HG02852 (cell line): Measurements from ENCODE around the gene AFF1.

ENCODE experiments used
- ATAC-seq: cut with Tn5 transposase; IDR thresholded peaks from one replicate; pipeline ENCODE4 v1.9.1; 2021; ENCODE audit warnings: mild to moderate bottlenecking, moderate library complexity; ENCODE audit not compliant: unreplicated experiment

AFF1 gene

DNA sequence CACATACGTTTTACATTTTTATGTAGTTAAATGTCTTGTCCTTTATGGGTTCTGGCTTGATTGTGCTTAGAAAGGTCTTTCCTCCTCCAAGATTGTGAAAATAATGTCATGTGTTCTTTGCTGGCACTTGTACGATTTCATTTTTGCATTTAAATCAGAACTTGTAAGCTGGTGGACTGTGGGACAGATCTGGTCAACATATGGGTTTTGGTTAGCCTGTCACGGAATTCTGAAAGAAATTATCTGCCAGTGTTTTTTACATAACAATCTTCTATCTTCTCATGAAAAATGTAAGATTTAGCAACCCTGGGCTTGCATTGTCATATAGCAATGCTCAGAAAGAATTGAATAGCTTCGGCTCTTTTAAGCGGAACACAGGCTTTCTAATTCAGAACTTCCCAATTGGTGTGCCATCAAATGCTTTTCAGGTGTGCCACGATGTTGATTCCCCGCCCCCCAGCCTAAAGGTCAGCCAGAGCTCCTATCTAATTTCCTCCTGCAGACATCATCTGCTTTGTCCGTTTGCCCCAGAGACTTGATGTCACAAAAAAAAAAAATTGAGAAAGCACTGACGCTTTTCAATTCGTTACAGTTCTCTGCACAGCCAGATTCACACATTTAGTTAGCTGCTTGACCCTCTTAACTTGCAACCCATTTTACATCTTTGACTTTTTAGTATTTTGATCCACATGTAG, 16.2 kb downstream of the AFF1 start:
- ATAC-seq = no peak

DNA sequence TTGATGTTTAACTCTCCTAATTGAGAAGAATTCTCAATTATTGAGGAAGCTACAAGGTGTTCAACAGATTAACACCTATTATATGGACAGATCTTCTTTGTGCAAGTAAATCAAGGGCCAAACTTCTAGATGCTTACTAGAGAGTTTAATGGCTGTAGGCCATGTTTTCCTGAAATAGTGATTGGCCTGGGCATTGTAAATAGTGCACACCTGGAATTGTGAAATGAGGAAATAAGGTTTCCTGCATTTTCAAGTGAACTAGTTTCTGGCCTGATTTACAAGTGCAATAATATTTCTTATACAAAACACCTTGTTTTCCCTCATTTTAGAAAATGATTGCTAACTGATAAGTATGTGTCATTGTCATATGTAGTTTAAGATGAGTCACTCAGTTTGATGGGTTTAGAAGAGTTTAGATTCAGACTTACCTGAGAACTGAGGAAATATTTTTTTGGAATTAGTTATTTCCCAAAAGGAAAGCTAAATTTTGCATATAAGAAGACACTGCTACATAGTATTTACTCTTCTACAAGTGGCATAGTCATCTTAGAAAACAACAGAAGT, 21.2 kb downstream of the AFF1 start:
- ATAC-seq = no peak

DNA sequence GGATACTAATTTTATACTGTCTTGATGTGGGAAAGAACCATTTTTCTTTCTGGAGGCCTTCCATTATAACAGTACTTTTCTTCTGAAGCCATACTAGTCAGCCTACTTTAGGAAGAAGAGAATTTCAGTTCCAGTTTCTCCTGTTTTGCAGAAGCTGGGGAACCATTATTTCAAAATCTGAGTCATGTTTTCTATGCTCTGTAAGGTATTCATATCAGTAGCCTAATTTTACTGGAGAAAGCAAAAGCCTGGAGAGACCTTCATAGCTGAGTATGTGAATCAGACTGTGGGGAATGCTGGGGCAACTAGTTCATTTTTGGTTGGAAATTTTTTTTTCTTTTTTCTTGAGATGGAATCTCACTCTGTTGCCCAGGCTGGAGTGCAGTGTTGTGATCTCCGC, 22.4 kb downstream of the AFF1 start:
- peak; percentile 55 for ATAC-seq

DNA sequence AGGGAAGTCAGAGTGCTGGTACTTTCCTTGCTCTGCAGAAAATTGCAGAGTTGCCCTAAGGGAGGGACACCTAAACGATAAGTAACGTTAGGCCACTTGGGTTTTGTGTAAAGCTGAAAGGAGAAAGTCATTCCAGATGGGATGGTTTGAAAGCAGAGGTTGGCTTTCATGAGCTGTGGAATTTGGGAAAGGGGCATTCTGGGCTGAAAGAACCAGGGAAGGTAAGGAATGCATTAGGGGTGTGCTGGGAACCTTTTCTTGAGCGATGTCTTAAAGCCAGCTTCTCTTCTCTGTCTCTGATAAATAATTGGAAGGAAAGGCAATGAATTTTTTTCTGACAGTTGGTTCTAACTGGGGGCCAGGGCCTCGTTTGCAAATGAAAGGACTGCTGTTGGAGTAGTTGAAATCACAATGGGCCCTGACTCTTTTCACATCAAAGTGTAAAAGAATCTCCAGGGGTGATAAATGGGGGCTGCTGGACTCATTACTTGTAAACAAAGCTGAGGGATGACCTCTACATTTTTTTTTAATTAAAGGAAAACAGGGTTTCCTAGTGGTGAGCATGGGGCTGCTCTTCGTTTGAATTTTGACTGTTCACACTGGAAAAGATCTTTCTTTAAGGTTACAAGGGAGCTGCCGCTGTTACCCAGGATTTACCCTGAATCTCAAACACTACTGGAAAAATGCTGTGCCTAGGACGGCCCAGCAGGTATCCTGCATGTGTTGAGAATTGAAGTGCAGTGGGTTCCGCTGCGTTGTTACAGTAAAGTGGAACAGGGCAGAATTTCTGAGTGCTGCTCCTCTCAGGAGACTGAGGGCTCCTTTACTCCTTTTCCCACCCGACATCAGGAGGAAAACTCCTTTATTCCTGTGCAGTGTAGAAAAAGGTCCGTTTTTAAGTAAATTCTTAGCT, 25.0 kb downstream of the AFF1 start:
- ATAC-seq = no peak

- ATAC-seq = no peak
Observed at GRCh38 chr4:86960557-86960961, 25.7 kb downstream of the AFF1 start.

DNA sequence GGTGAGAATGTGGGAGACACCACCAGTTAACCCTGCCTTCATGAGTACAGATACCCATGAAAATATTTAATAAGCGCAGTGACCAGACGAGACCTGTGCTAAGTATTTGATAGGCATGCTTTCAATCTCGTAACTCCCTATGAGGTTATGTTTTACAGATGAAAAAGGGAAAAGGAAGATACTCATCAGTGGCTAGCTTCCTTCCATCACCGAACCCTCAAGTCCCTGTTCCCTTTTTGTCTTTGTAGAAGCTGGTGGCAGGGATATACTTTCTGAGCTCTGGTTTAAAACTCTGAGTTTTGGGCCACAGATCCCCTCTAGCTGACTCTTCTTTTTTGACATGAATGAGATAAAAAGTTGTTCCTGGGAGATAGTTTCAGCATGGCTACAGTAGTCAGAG, 26.3 kb downstream of the AFF1 start:
- no peak for ATAC-seq

DNA sequence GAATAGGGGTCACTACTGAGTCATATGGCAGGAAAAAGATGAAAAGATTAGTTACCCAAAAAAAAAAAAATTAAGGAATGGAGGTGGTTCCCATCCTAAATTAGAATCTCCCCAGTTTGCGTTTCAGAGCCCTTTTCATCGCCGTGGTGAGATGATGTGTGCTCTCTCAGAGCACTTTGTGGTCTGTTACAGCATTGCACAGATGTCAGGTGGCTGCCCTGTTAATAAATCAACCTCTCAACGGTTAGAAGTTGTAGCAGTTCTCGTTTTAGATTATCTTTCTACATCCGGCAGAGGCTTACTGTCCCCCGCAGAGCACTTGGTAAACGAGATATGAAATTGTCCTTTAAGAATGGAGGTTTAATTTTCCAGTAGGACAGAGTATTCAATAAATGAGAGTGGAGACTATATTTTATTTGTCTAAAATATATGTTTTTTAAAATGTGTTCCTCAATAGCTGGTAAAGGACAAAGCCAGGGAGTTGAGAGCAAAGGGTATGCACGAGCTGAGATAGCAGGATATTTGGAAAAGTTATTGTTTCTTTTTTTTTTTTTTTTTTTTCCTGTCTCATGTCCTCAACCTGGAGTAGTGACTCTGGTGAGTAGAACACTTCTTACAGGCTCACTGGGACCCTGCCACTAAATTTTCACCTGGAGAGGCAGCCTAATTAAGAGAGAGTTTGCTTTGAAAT, 26.9 kb downstream of the AFF1 start:
- ATAC-seq = peak; percentile 82

- no peak for ATAC-seq
Observed at GRCh38 chr4:86963697-86964096, 28.9 kb downstream of the AFF1 start.

GRCh38 chr4:86965019-86965976, 30.5 kb downstream of the AFF1 start:
- peak; percentile 55 for ATAC-seq

- ATAC-seq = no peak
Observed at GRCh38 chr4:86967073-86967472, 32.3 kb downstream of the AFF1 start.

GRCh38 chr4:86967798-86968197, 33.0 kb downstream of the AFF1 start:
- no peak for ATAC-seq

DNA sequence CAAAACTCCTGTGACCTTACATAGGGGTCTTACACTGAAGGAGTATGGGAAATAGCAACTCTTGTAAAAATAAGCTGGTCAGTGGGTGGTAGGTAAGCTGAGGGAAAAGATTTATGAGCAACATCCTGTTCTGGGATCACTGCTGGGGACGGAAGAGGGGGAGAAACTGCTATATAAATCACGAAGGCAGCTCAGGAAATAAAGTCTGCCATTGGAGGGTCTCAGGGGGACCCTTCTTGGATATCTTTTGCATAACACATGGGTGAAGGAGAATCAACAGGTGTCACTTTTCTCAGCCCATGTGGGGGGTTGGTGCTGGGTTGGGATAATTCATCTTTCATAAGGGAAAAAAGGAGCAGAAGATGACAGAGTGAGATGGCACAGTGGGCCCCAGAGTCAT, 33.7 kb downstream of the AFF1 start:
- no peak for ATAC-seq

GRCh38 chr4:86970447-86971354, 35.9 kb downstream of the AFF1 start:
- ATAC-seq = no peak

- ATAC-seq = no peak
Observed at GRCh38 chr4:86971355-86971683, 36.5 kb downstream of the AFF1 start.

GRCh38 chr4:86972997-86973396, 38.2 kb downstream of the AFF1 start:
- ATAC-seq = no peak

DNA sequence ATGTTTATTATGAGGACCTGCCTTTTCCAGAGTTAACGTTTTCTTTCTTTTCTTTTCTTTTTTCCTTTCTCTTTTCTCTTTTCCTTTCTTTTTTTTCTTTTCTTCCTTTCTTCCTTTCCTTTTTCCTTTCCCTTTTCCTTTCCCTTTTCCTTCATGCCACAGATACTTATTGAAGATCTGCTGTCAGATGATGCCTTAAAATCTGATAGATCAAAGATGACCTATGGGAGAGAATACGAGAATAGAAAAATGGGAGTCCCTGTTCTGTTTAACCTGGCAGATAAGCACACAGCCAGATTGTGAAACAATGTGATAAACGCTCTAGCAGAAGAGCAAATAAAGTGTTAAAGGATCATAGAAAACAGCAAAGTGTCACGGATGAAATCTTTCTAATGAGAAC, 38.9 kb downstream of the AFF1 start:
- no peak for ATAC-seq

GRCh38 chr4:86974551-86974994, 39.8 kb downstream of the AFF1 start:
- no peak for ATAC-seq

DNA sequence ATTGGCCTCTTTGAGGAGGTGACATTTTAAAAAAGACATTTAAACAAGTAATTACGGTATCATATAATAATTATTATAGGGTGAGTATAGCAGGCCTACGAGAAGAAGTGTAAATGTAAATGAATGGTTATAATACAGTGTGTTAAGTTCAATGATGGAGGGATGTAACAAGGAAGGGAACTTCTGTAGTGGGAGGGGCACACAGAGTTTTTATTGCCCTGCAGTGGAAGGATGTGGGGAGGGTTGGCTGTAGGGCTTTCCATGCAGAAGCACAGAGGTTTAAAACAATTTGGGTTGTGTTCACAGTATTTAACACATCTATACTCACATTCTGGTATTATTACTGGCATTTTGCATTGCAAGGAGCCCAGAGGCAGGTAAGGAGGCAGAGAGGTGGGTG, 41.1 kb downstream of the AFF1 start:
- ATAC-seq = no peak

GRCh38 chr4:86976801-86977485, 42.1 kb downstream of the AFF1 start:
- ATAC-seq = no peak
